ENCODE data around the gene SFSWAP. TPM values are rescaled to one million over a fixed set of nuclear protein-coding genes. Genes with fewer than 3 reads are reported as not detected.

SFSWAP gene
- total RNA-seq, 1 experiment from 2014 or later, result 50.4 TPM

GRCh38 chr12:131751335-131751734, 40.4 kb downstream of the SFSWAP start (continued):
- TF ChIP-seq MAX (IDR thresholded peaks at IDR 0.05) (no peak), SP1 (IDR thresholded peaks at IDR 0.05; ENCODE audit: low read depth) (no peak)

- Histone ChIP-seq H3K27ac (ENCODE audit: low read depth, low read length) (no peak overlapping the region), H3K4me3 (replicated peaks in 1 of 2; ENCODE audit: low read depth in 1 of 2, low read length in 2 of 2) (no peak overlapping the region), H3K4me2 (ENCODE audit: low read length) (no peak overlapping the region), H3K36me3 (ENCODE audit: control insufficient read depth in 1 of 2, insufficient read depth in 2 of 2, low read length in 2 of 2) (peaks cover 34 to 53% of the 10 kb centered on the region in 2 experiments), H3K79me2 (ENCODE audit: insufficient read depth, low read length) (peaks cover 21% of the 10 kb centered on the region), H3K9ac (ENCODE audit: low read length) (no peak overlapping the region), H3K9me3 (ENCODE audit: control insufficient read depth in 1 of 2, insufficient read depth in 1 of 2, low read depth in 1 of 2, low read length in 2 of 2) (no peaks in the 10 kb centered on the region), H2AFZ (ENCODE audit: low read depth, low read length, poor library complexity, severe bottlenecking) (no peak overlapping the region), H3K9me2 (ENCODE audit: insufficient read depth) (no peaks in the 10 kb centered on the region), H3K4me1 (ENCODE audit: control insufficient read depth in 1 of 2, insufficient read depth in 2 of 2, low read length in 2 of 2) (no peaks in the 10 kb centered on the region), H4K20me1 (ENCODE audit: insufficient read depth) (no peaks in the 10 kb centered on the region; the same call in 1 of the 2 replicates), H3K27me3 (ENCODE audit: insufficient read depth, low read length) (no peaks in the 10 kb centered on the region)
- ATAC-seq (no peak), DNase-seq (ENCODE audit: low read depth, low spot score) (no peak)
- CTCF ChIA-PET, result no interaction called here
- POLR2A ChIA-PET, result no interaction called here
- no TSS peak for BruUV-seq (replicated peaks)
- RAD21 ChIA-PET (ENCODE audit: low non-redundant PET in 1 of 2, low total read pairs in 2 of 2, uncharacterized antibody in 2 of 2, unreplicated experiment in 2 of 2), result no interaction called here
- intact Hi-C loops (cut with micrococcal nuclease), result no loop called here
- TF ChIP-seq YY1 (IDR thresholded peaks at IDR 0.05; ENCODE audit: extremely low read depth, insufficient replicate concordance, low read depth, low read length), result no peak
- TF ChIP-seq REST (IDR thresholded peaks at IDR 0.05; ENCODE audit: low read depth), result no peak
- no peak for TF ChIP-seq ZFX (IDR thresholded peaks at IDR 0.05)
- TF ChIP-seq ZNF274 (IDR thresholded peaks at IDR 0.05; ENCODE audit: low read depth, low read length), result no peak
- TF ChIP-seq POLR2A (IDR thresholded peaks at IDR 0.05; ENCODE audit: borderline replicate concordance, extremely low read depth, insufficient read depth, insufficient read length), result no peak
- TF ChIP-seq POLR2AphosphoS5 (IDR thresholded peaks at IDR 0.05; ENCODE audit: low read depth, low read length), result no peak
- no peak for TF ChIP-seq ELF1 (IDR thresholded peaks at IDR 0.05; ENCODE audit: borderline replicate concordance, low read depth)
- no peak for TF ChIP-seq ATF3 (IDR thresholded peaks at IDR 0.05)
- TF ChIP-seq RAD21 (IDR thresholded peaks at IDR 0.05; ENCODE audit: low read depth), result no peak
- no peak for TF ChIP-seq TCF7L2 (IDR thresholded peaks at IDR 0.05; ENCODE audit: borderline replicate concordance, extremely low read depth, insufficient read depth, insufficient read length)
- no peak for TF ChIP-seq FOSL1 (IDR thresholded peaks at IDR 0.05; ENCODE audit: low read depth)
- TF ChIP-seq JUND (IDR thresholded peaks at IDR 0.05), result no peak
- no peak for TF ChIP-seq CTCF (IDR thresholded peaks at IDR 0.05 in 2 of 3, conservative IDR thresholded peaks at IDR 0.05 in 1 of 3; ENCODE audit: borderline replicate concordance in 1 of 3, insufficient read depth in 1 of 3, low read depth in 2 of 3, low read length in 2 of 3)
- no peak for TF ChIP-seq SRF (IDR thresholded peaks at IDR 0.05; ENCODE audit: low read depth)
- no peak for TF ChIP-seq MAX (IDR thresholded peaks at IDR 0.05)
- no peak for TF ChIP-seq CBX3 (IDR thresholded peaks at IDR 0.05; ENCODE audit: low read depth)
- no peak for TF ChIP-seq CEBPB (IDR thresholded peaks at IDR 0.05; ENCODE audit: low read depth)
- no peak for TF ChIP-seq ZBTB33 (IDR thresholded peaks at IDR 0.05; ENCODE audit: extremely low read depth, insufficient replicate concordance, low read length)
Measured at GRCh38 chr12:131752451-131752850, 41.6 kb downstream of the SFSWAP start.
